Panc1 (cell line): ENCODE measurements around the gene CREG1.

Experiments
- POLR2AphosphoS5 ChIP-seq: IDR thresholded peaks from 2 replicates; pipeline ENCODE4 v1.6.1; 2012; ENCODE audit warnings: mild to moderate bottlenecking, low read depth, low read length, moderate library complexity
- TF ChIP-seq, protein P1 (sequence below): fragments of 450-650 bp; IDR thresholded peaks from 2 replicates; pipeline ENCODE4 v1.5.1; 2017; ENCODE audit warnings: mild to moderate bottlenecking

DNA sequence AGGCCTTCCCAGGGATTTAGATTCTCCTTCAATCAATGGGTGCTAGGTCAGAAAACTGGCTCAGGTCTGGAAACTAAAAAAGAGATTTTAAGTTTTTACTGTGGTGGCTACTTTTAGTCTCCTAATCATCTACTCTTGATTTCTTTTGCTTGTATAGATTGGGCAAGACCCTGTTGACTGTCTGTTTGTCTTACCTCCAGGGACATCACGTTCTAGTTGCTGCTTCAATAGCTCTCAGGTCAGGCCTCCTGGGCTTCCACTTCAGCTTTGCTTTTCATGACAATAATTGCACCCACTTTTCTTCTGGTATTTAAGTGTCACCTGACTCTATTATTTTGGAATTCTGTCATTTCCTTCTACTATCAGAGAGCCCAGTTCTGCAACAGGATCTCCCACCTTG lies 28.5 kb upstream of the CREG1 start:
- TF ChIP-seq, protein P1, sequence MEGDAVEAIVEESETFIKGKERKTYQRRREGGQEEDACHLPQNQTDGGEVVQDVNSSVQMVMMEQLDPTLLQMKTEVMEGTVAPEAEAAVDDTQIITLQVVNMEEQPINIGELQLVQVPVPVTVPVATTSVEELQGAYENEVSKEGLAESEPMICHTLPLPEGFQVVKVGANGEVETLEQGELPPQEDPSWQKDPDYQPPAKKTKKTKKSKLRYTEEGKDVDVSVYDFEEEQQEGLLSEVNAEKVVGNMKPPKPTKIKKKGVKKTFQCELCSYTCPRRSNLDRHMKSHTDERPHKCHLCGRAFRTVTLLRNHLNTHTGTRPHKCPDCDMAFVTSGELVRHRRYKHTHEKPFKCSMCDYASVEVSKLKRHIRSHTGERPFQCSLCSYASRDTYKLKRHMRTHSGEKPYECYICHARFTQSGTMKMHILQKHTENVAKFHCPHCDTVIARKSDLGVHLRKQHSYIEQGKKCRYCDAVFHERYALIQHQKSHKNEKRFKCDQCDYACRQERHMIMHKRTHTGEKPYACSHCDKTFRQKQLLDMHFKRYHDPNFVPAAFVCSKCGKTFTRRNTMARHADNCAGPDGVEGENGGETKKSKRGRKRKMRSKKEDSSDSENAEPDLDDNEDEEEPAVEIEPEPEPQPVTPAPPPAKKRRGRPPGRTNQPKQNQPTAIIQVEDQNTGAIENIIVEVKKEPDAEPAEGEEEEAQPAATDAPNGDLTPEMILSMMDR, result no peak
- no peak for TF ChIP-seq POLR2AphosphoS5
